GM12892 (cell line): ENCODE data around the gene ATRNL1.

ENCODE experiments used
- DNase-seq: peaks from one replicate; pipeline ENCODE4 v3.0.0; 2011; ENCODE audit not compliant: insufficient read length
- FAIRE-seq: peaks from 2 replicates; lab custom pipeline; 2011; peaks lifted over from hg19 to GRCh38; lab: Jason Lieb, UNC
- POLR2A ChIP-seq: IDR thresholded peaks from 2 replicates; pipeline ENCODE4 v1.6.1; 2011; ENCODE audit warnings: low read depth, low read length, control low read depth
- POLR2AphosphoS5 ChIP-seq: IDR thresholded peaks from 2 replicates; pipeline ENCODE4 v1.6.1; 2011; ENCODE audit warnings: low read depth, low read length, control low read depth
- TAF1 ChIP-seq: IDR thresholded peaks from 2 replicates; pipeline ENCODE4 v1.6.1; 2011; ENCODE audit warnings: low read depth, mild to moderate bottlenecking, control low read depth, low read length, borderline replicate concordance

Gene ATRNL1

DNA sequence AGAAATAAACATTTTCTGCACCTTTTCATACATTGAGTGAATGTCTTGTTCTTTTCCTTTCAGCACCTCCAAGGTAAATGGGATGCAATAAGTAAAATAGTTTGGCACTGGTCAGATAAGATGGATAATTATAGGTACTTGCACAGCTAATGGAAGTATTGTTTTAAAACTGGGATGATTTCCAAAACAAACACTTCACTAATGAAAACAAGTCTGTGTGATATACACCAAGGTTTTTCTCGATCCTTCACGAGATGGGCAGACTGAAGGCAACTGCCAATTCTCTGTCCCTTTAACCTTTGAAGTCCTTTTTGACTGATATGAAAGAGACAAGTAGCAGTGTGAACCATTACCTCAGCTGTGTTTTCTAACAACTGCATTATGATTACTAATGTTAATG, 756.0 kb downstream of the ATRNL1 start:
- FAIRE-seq: no peak
- TF ChIP-seq TAF1: no peak
- TF ChIP-seq POLR2AphosphoS5: no peak
- TF ChIP-seq POLR2A: no peak
- DNase-seq: no peak

DNA sequence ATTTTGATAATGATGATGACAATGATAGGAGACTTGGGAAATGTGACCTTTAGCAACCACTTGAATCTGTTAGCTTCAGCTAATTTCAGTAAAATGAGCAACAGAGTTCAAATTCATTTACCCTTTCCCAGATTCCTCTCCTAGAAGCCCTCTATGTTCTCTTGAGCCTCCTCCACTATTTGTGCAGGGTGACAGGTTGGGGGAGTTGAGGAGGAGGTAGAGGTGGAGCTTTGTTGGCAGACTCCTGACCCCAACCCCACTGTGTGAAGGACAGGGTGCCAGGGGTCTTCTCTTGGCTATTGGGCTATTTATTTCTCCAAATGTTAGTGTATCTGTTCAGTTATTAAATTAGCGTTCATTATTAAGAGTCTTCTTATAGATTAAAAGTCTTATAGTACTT, 757.5 kb downstream of the ATRNL1 start:
- TF ChIP-seq TAF1: no peak
- no peak for TF ChIP-seq POLR2AphosphoS5
- TF ChIP-seq POLR2A: no peak
- DNase-seq (no peak), FAIRE-seq (no peak)

DNA sequence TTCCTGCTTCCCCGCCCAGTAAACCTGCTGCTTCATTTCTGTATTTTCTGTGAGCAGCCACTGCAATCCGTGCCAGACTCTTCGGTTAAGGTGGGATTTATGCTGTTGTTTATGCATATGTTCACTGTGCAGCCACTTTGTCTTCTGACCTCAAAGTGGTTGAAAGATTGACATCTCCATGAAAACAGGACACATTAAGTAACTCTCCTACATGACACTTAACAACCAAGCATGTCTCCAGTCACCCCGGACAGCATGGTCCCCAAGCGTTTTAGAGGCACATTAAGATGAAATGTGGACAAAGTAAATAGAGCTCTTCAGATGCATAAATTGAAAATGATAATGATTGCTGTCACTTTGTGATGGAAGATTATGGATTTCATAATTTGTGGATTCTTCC, 758.5 kb downstream of the ATRNL1 start:
- TF ChIP-seq POLR2A (no peak), TAF1 (no peak), POLR2AphosphoS5 (no peak)
- no peak for FAIRE-seq
- no peak for DNase-seq

DNA sequence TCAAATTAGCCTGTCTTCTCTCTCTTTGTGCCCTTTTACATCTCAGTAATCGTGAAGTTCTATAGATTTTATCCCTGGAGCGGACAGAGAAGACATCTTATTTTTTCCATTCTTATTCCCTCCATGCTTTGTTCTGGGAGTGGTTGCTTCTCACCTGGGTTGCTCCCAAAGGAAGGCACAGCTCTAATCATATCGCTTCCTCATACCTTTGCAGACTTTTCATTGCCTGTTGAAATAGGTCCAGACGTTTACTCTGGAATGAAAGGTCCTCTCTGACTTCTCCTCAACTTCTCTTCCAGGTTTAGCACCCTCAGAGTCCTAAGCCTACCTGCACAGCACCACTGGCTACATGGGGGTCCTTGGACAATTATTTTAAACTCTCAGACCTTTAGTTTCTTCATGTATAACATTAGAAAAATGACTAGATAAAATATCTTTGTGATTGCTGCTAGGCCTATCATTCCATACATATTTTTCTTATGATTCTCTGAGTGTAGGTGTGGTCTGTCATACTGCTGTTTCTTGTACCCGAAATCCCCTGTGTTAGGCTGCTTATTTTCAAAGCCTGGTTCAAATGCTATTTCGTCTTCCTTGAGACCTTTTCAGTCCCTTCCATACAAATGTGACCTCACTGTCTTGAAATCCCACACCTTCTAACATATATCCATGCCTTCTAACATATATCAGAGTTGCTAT, 761.7 kb downstream of the ATRNL1 start:
- DNase-seq (no peak), FAIRE-seq (no peak)
- TF ChIP-seq POLR2AphosphoS5 (no peak), TAF1 (no peak), POLR2A (no peak)

GRCh38 chr10:115856580-115856979, 763.4 kb downstream of the ATRNL1 start:
- DNase-seq (no peak), FAIRE-seq (no peak)
- TF ChIP-seq POLR2A: no peak
- no peak for TF ChIP-seq POLR2AphosphoS5
- no peak for TF ChIP-seq TAF1

DNA sequence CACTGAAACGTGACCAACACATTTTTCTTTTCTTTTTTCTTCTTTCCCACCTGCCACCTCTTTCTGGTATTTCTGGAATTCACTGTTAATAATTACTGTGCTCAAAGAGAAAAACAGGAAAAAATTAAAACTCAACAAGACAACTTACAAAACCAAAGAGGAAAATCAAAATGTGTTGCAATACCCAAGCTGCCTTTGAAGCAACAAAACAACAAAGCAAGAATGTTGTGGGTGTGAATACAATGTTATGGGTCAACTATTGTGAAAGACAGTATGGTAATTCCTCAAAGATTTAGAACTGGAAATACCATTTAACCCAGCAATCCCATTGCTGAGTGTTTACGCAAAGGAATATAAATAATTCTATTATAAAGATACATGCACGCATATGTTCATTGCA, 764.7 kb downstream of the ATRNL1 start:
- FAIRE-seq: no peak
- TF ChIP-seq POLR2AphosphoS5 (no peak), TAF1 (no peak), POLR2A (no peak)
- DNase-seq: no peak

GRCh38 chr10:115860182-115861107, 767.3 kb downstream of the ATRNL1 start:
- DNase-seq: no peak

DNA sequence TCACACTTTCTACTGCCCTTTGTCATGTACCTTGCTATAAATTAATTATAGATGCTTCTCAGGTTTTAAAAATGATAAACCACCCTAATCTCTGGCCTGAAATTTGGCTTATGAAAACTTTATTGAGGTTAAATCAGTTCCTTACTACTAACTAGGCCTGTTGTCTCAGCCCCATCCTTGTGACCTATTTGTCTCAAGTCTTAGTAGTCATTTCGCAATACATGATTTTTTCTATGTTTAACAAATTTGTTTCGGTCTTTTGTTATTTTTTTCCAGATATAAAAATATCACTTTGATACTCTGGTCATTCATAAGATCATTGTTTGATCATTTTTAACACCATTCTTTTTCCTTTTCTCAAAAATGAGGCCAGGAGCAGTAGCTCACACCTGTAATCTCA, 768.3 kb downstream of the ATRNL1 start:
- no peak for TF ChIP-seq TAF1
- TF ChIP-seq POLR2A: no peak
- FAIRE-seq (no peak), DNase-seq (no peak)

More at GRCh38 chr10:115860182-115861107, 767.3 kb downstream of the ATRNL1 start:
- no peak for FAIRE-seq
- no peak for TF ChIP-seq POLR2A
- TF ChIP-seq POLR2AphosphoS5: no peak
- no peak for TF ChIP-seq TAF1

- TF ChIP-seq POLR2A (no peak), POLR2AphosphoS5 (no peak), TAF1 (no peak)
- DNase-seq (no peak), FAIRE-seq (no peak)
Observed at GRCh38 chr10:115861864-115862263, 768.7 kb downstream of the ATRNL1 start.

DNA sequence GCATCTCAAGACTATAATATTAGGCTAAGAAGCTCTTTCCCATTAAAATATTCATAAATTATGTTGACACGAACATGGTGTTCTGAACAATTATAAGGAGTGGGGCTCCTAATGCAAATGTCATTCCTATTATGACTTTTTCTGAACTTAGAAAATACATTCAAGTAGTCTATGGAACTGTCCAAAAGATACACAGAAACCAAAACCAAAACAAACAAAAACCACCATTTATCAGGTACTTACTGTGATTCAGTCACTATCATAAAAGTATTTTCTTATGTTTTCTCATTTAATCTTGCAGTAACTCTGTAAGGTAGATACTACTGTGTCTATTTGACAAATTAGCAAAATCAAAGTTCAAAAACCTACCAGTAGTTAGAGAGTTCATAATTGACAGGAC, 773.0 kb downstream of the ATRNL1 start:
- TF ChIP-seq TAF1 (no peak), POLR2A (no peak), POLR2AphosphoS5 (no peak)
- FAIRE-seq (no peak), DNase-seq (no peak)

GRCh38 chr10:115866691-115867090, 773.5 kb downstream of the ATRNL1 start:
- DNase-seq (no peak), FAIRE-seq (no peak)
- no peak for TF ChIP-seq TAF1
- TF ChIP-seq POLR2A: no peak
- TF ChIP-seq POLR2AphosphoS5: no peak
